ENCODE results near the gene RECQL5.
"Not testable (repeated sequence)": the region's sequence is repeated elsewhere in the genome, so short reads cannot be mapped to it uniquely, and the experiment has no call there.

Gene RECQL5

GRCh38 chr17:75615301-75615700, 51.7 kb downstream of the RECQL5 start:
- no peak for DNase-seq (ENCODE audit: low spot score)

DNA sequence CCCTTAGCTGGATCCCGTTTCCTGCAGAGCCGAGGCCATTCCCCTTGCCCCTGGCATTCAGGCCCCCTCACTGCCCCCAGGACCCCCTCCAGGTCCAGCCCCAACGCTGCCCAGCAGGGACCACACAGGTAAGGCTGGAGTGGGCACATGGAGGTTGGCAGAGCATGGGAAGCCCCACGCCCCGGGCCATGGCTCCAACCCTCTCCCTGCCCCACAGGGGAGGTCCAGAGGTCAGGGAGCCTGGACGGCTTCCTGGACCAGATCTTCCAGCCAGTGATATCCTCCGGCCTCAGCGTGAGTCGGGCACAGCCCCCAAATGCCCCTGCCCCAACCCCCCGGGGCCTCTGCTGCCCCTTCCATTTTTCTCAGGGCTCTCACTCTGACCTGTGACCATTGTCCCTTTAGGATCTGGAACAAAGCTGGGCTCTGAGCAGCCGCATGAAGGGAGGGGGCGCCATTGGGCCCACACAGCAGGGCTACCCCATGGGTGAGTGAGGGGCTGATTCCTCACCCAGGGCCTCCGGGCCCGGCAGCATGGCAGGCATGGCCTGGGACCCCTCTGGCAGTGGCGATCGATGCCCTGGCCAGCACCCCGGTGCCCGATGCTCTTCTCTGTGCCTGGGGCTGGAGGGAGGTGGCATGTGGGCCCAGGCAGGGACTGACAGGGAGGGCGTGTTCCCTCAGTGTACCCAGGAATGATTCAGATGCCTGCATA, 52.2 kb downstream of the RECQL5 start:
- DNase-seq (ENCODE audit: low spot score): no peak

DNA sequence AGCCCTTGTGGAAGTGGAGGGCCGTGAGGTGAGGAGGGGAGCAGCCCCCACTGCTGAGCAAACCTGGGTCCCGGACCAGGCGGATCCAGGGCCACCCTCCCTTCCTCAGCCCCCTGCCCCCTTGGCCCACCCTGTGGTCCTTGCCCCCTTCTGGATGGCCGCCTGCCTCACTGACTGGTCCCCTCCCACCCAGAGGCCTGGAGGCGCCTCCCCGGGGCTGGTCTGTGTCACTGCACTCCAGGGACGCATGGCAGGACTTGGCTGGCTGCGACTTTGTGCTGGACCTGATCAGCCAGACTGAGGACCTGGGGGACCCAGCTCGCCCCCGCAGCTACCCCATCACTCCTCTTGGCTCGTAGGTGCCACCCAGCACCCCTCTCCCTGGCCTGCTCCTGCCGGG, 52.9 kb downstream of the RECQL5 start:
- DNase-seq (ENCODE audit: low spot score): no peak

GRCh38 chr17:75612906-75613626, 53.9 kb downstream of the RECQL5 start:
- no peak for DNase-seq (ENCODE audit: low spot score)

DNA sequence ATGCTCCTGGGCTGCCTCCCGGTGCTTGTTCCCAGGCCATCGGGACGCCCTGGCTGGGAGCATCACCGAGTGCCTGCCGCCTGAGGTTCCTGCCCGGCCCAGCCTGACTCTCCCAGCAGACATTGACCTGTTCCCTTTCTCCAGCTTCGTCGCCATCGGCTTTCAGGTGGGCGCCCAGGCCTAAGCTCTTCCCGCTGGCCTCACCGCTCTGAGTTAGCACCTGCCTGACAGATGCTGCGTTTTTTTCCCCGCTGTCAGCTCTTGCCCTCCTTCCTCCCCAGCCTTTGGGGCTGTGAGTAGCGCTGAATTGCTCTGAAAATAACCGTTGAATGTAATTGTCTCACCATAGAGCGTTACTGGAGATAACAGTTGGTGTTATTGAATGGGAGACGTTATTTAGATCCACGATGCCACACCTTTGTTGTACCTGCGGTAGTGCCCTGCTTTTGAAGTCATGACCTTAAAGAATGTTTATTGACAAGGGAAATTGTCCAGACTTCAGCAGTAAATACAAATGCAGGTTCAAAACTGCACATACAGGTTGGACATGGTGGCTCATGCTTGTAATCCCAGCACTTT, 55.0 kb downstream of the RECQL5 start:
- DNase-seq (ENCODE audit: low spot score): no peak

DNA sequence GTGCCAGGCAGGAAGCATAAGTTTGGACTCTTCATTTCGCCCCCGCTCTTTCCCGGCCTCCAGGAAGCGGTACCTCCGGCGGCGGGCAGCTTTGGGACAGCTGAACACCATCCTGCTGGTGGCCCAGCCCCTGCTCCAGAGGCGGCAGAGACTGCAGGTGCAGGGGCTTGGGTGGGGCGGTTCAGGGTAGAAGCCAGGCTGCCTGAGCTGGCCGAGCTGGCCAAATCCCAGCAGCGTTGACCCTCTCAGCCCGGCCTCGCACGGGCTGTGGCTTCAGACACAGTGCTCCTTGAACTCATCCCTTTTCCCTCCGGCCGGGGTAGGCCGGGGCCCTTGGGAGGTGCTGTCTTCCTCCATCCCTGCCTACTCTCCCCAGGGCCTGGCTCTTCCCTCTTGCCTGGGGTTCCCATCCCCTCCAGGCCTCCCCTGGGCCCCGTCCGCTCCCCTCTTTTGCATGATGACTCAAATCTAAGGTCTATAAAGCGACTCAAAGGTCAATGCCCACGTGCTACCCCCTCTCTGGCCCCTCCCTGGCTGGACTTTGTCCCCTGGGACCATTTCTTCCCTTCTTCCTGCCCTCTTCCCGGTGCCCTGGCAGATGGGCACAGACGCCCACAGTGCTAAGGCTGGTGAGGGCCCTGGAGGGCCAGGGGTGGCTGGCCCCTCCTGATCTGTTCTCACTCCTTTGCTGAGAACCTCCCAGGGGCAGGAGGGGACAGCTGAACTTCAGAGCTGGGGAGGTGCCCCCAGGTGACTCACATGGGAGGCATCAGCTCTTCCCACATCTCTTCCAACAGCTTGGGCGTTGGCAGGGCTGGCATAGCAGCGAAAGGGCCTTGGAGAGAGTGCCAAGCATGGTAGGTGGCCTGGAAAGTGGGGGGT, 56.6 kb downstream of the RECQL5 start:
- DNase-seq (ENCODE audit: low spot score): no peak

- no peak for DNase-seq (ENCODE audit: low spot score)
Observed at GRCh38 chr17:75607086-75607485, 59.9 kb downstream of the RECQL5 start.

- DNase-seq (ENCODE audit: low spot score): no peak
Observed at GRCh38 chr17:75605790-75606189, 61.2 kb downstream of the RECQL5 start.

- DNase-seq (ENCODE audit: low spot score): no peak
Observed at GRCh38 chr17:75604034-75604695, 62.8 kb downstream of the RECQL5 start.

DNA sequence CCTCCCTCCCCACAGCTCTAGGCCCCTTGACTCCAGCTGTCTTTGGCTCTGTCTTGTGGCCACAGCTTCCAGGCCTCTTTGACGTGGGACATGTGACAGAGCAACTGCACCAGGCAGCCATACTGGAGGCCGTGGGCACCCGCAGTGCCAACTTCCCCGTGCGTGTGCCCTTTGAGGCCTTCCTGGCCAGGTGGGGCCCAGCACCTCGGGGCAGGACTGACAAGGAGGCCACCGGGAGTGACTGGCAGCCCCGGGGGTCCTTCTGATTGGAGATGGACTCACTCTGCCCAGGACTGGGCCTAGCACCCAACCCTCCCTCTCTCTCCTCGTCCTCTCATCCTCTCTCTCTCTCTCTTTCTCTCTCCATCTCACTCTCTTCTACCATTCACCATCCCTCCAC, 63.8 kb downstream of the RECQL5 start:
- DNase-seq (ENCODE audit: low spot score): no peak

- DNase-seq (ENCODE audit: low spot score): no peak
Observed at GRCh38 chr17:75602644-75603043, 64.3 kb downstream of the RECQL5 start.

DNA sequence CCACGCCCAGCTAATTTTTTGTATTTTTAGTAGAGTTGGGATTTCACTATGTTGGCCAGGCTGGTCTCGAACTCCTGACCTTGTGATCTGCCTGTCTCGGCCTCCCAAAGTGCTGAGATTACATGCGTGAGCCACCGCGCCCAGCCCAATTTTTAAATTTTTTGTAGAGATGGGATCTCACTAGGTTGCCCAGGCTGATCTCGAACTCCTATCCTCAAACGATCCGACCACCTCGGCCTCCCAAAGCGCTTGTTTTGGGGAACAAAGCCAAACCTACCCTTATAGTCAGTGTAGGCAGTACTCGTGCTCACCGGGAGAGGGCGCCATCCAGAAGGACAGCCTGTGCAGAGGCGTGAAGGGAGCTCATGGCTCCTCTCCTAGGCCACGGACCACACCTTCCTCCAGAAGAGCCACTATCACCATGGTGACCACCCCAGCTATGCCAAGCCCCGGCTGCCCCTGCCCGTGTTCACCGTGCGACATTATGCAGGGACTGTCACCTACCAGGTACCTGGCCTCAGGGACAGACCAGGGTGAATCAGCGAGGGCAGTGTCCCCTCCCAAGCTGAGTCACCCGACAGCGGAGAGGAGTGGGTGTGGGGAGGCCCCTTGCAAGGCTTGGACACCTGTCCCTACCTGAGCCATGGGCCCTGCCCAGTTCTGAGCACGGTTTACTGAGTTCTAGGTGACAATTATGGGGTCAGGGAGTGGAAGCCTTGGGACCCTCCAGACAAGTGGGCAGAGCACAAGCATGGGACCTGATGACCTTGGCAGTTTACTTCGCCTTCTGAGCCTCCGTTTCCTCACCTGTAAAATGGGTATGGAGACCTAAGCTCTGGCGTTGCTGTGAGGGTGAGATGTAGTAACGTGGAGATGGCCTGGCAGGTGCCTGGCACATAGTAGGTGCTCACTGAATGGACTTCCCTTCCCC, 65.6 kb downstream of the RECQL5 start:
- no peak for DNase-seq (ENCODE audit: low spot score)

DNA sequence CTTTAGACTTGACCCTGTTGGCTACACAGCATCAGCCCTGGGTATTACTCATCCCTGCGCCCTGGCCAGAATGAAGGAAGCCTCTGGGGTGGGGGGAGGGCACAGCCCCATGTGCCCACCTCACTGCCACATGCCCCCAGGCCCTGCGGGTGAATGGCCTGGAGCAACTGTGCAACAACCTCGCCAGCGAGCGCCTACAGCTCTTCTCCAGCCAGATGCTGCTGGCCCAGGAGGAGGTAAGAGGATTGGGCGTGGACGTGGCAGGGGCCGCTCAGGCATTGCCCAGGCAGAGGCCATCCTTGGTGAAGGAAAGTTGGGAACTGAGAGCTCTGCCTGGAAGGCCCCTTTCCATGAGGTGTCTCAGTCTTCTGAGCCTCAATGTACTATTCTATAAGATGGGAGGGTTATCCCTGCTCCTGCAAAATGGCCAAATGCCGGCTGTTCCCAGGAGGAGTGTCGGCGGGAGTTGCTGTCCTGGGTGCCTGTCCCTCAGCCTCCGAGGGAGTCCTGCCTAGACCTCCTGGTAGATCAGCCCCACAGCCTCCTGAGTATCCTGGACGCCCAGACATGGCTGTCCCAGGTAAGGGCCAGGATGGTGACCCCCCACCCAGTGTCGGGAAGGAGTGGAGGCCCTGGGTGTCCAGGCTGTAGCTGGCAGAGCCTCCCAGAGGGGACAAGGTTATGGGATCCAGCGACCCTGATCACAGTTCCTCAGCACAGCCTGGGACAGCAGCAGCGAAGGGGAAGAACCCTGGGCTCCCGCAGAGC, 70.5 kb downstream of the RECQL5 start:
- no peak for DNase-seq (ENCODE audit: low spot score)

DNA sequence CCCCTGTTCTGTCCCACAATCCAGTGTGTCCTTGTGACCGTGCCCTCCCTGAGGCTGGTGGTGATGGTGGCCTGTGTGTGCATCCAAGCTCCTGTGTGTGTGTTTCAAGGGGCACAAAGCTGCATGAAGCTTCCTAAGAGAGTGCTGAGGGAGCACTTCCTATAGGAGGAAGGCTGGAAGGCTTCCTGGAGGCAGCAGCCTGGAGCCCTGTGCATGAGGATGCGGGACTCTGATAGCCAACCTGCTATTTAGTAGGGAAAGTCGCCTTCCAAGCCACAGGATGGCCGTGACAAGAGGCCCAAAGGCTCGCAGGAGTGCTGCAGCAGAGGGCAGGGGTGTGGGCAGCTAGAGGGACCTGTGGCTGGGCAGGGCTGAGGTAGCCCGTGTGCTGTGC, 71.0 kb downstream of the RECQL5 start:
- no peak for DNase-seq (ENCODE audit: low spot score)

DNA sequence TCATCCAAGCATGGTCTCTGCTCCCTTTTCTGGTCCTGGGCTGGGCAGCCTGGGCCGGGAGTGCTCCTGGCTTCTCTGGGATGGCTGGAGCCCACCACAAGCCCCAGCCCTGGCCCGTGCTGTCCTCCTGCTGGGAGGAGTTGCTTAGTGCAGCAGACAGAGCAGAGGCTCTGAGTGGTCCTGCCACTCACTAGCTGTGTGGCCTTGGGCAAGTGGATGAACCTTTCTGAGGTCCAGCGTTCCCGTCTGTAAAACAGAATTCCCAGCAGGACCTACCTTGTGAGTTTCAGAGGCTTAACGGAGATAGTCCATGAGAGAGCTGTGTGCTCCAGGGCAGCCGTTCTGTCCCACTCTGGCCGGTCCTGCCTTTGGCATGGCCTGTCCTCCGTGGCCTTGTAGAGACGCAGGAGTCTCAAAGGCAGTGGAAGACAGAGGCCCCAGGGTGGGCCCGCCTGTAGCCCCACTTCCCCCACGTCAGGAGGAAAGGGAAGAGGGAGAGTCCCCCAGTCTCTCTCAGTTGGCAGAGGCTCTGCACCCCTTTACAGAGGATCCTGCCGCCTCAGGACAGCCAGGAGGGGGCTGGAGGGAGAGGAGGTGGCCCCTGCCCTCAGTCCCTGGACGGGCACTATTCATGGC, 71.6 kb downstream of the RECQL5 start:
- DNase-seq (ENCODE audit: low spot score): no peak

- no peak for DNase-seq (ENCODE audit: low spot score)
Observed at GRCh38 chr17:75594499-75595283, 72.3 kb downstream of the RECQL5 start.

- DNase-seq (ENCODE audit: low spot score): not testable (repeated sequence)
Observed at GRCh38 chr17:75593430-75593829, 73.5 kb downstream of the RECQL5 start.

DNA sequence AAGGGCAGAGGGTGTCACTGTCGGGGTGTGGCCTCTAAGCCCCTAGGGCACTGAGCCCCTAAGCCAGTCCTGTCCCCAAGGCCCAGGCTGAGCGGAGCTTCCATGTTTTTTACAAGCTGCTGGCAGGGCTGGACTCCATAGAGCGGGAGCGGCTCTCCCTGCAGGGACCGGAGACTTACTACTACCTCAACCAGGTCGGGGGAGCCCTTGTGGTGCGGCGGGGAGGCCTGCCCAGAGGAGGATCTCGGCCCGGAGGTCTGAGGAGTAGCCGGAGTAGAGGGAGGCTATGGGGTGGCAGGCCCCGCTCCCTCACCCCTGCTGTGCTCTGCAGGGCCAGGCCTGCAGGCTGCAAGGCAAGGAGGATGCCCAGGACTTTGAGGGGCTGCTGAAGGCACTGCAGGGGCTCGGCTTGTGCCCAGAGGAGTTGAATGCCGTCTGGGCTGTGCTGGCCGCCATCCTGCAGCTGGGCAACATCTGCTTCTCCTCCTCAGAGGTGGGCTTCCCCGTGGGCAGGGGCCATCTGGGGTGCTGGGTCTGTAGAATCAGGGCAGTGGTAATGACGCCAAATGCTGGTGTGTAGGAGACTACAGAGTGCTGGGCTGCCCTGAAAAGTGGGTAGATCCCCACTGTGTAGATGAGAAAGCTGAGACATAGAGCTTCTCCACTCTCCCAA, 74.5 kb downstream of the RECQL5 start:
- DNase-seq (ENCODE audit: low spot score): no peak
